Transverse colon (tissue), 4 donors: ENCODE measurements around the gene ZBTB45. TPM values are rescaled to one million over a fixed set of nuclear protein-coding genes. Genes with fewer than 3 reads are reported as not detected.

Source experiments
- DNase-seq: peaks from one replicate; pipeline ENCODE4 v3.0.0-alpha.2; 2019
- H3K27ac ChIP-seq, 4 donors: fragments of 200-600 bp; sonication (generic); 2 replicates each; pipeline ENCODE4 v1.5.1; 2016 to 2018; ENCODE audit warnings: inconsistent platforms in 4 of 4
- H3K27me3 ChIP-seq: fragments of 200-600 bp; sonication (generic); 2 replicates; pipeline ENCODE4 v1.5.1; 2017; ENCODE audit warnings: inconsistent platforms
- H3K36me3 ChIP-seq, 4 donors: fragments of 200-600 bp; sonication (generic); 2 replicates each; pipeline ENCODE4 v1.5.1; 2017 to 2019; ENCODE audit warnings: inconsistent platforms in 4 of 4
- H3K4me1 ChIP-seq, 4 donors: fragments of 200-600 bp; sonication (generic); 2 replicates each; pipeline ENCODE4 v1.5.1; 2017 to 2020; ENCODE audit warnings: inconsistent platforms in 4 of 4
- H3K4me3 ChIP-seq, 4 donors: fragments of 200-600 bp; sonication (generic); 1 replicate in 1 of 4; 2 replicates in 3 of 4; pipeline versions ENCODE4 v1.5.1 to v1.6.1; 2017 to 2019; ENCODE audit warnings: inconsistent platforms in 4 of 4
- H3K9me3 ChIP-seq, 2 donors: fragments of 200-600 bp; sonication (generic); 2 replicates each; pipeline ENCODE4 v1.5.1; 2017 to 2019; ENCODE audit warnings: inconsistent platforms in 2 of 2
- EP300 ChIP-seq: sonication (generic); formaldehyde crosslinking; IDR thresholded peaks from one replicate; pipeline ENCODE4 v1.6.1; 2017; ENCODE audit warnings: antibody characterized with exemption, low read depth
- POLR2A ChIP-seq: fragments of 450-650 bp; IDR thresholded peaks from one replicate; pipeline ENCODE4 v1.6.1; 2016; ENCODE audit warnings: antibody characterized with exemption, mild to moderate bottlenecking, moderate library complexity
- POLR2AphosphoS5 ChIP-seq, 3 donors: sonication (generic); formaldehyde crosslinking; IDR thresholded peaks; one replicate each; pipeline ENCODE4 v1.6.1; 2016; ENCODE audit warnings: antibody characterized with exemption in 3 of 3
- WGBS, 2 donors: methylation state at CpG; one replicate each; pipeline ENCODE4 v1.1.5; 2018; ENCODE audit warnings: low coverage in 1 of 2; 5-methylcytosine and 5-hydroxymethylcytosine counted together
- in situ Hi-C, 4 donors: fragments of 200-750 bp; cut with MboI; loops; one replicate each; pipeline versions ENCODE4 v1.15.0 to v1.15.1; 2017; ENCODE audit warnings: low sequenced_read_pairs in 3 of 4, low pct_ligation_motif_present in 1 of 4, low pct_unique_long_range_greater_than_20kb in 1 of 4
- intact Hi-C: fragments of 100-400 bp; cut with DNase I; formaldehyde crosslinking; loops from one replicate; pipeline ENCODE4 v1.15.1; 2023; ENCODE audit warnings: low total_unique reads
- total RNA-seq, 4 donors: library from RNA; depleted of rRNA; stranded (reverse); fragments of >200 nt; gene quantifications; one replicate each; pipeline ENCODE4 v1.1.0, GENCODE V29; 2016
- TF ChIP-seq, protein P1 (sequence below), 5 experiments: fragments of 200-600 bp in 3 of 5; fragments of 450-650 bp in 2 of 5; sonication (generic) in 3 of 5; IDR thresholded peaks; 1 replicate in 2 of 5; 2 replicates in 3 of 5; pipeline ENCODE4 v1.5.1; 2016 to 2017; ENCODE audit warnings: antibody characterized with exemption in 5 of 5, inconsistent platforms in 3 of 5, mild to moderate bottlenecking in 2 of 5, moderate library complexity in 1 of 5

Gene ZBTB45
- total RNA-seq, 4 donors from 2014 or later: 12.8 to 24.7 (median 18.1) TPM

GRCh38 chr19:58555920-58556621 lies 36.5 kb upstream of the ZBTB45 start:
- H3K36me3 ChIP-seq: peaks cover 0 to 20% (median 4%) of the 10 kb centered on the region in 4 donors
- peaks cover 33 to 47% (median 41%) of the 10 kb centered on the region in 4 donors for H3K4me1 ChIP-seq
- H3K9me3 ChIP-seq: no peaks in the 10 kb centered on the region
- no peaks in the 10 kb centered on the region for H3K27me3 ChIP-seq
- H3K4me3 ChIP-seq: no peak overlapping the region
- peak overlapping the region; percentile 95 to 100 (median 97) for H3K27ac ChIP-seq
- TF ChIP-seq POLR2A (no peak), EP300 (no peak), POLR2AphosphoS5 (IDR thresholded peaks at IDR 0.05) (no peak)
- TF ChIP-seq, protein P1, sequence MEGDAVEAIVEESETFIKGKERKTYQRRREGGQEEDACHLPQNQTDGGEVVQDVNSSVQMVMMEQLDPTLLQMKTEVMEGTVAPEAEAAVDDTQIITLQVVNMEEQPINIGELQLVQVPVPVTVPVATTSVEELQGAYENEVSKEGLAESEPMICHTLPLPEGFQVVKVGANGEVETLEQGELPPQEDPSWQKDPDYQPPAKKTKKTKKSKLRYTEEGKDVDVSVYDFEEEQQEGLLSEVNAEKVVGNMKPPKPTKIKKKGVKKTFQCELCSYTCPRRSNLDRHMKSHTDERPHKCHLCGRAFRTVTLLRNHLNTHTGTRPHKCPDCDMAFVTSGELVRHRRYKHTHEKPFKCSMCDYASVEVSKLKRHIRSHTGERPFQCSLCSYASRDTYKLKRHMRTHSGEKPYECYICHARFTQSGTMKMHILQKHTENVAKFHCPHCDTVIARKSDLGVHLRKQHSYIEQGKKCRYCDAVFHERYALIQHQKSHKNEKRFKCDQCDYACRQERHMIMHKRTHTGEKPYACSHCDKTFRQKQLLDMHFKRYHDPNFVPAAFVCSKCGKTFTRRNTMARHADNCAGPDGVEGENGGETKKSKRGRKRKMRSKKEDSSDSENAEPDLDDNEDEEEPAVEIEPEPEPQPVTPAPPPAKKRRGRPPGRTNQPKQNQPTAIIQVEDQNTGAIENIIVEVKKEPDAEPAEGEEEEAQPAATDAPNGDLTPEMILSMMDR (IDR thresholded peaks at IDR 0.05): no peak
- in situ Hi-C loops (no loop called here), intact Hi-C loops (no loop called here)
- WGBS, 2 donors: 75 to 85% methylated on average over 2 to 16 of the region's 16 CpGs
- DNase-seq: no peak

DNA sequence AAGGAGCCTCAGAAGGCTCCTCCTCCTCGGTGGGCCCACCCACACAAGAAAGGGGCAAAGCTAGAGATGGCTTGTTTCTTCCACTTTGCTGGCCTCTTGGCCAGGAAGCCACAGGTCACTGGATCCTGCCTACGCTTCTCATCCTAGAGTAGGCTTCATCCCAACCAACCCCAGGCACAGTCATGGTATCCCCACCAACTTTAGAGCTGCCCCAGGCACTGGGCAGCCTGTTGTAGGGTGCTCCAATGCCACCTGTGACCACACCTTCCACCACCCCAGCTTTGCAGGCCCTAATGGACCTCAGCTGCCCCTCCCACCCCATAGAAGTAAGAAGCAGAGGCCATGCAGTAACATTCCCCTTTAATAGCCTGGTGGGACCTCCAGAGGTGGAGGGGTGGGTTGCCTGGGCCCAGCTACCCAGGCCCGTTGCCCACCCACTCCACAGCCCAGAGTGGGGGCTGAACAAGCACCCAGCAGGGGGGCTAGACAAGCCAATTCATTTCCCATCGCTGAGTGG lies 35.8 kb upstream of the ZBTB45 start:
- H3K36me3 ChIP-seq: peaks cover 0 to 26% (median 7%) of the 10 kb centered on the region in 4 donors
- TF ChIP-seq POLR2AphosphoS5 (IDR thresholded peaks at IDR 0.05) (no peak), EP300 (no peak), POLR2A (no peak)
- TF ChIP-seq, protein P1 (IDR thresholded peaks at IDR 0.05): no peak
- H3K9me3 ChIP-seq: no peaks in the 10 kb centered on the region
- in situ Hi-C loops: no loop called here
- H3K27ac ChIP-seq: peak overlapping the region; percentile 95 to 100 (median 97)
- H3K4me1 ChIP-seq: peaks cover 33 to 47% (median 41%) of the 10 kb centered on the region in 4 donors
- H3K27me3 ChIP-seq: no peaks in the 10 kb centered on the region
- WGBS, 2 donors: 36% methylated on average over 4 of the region's 4 CpGs; no CpG with 5 or more reads in 1 of the 2 donors
- peak overlapping the region; percentile 4 to 87 (median 56) for H3K4me3 ChIP-seq
- intact Hi-C loops: no loop called here
- no peak for DNase-seq

DNA sequence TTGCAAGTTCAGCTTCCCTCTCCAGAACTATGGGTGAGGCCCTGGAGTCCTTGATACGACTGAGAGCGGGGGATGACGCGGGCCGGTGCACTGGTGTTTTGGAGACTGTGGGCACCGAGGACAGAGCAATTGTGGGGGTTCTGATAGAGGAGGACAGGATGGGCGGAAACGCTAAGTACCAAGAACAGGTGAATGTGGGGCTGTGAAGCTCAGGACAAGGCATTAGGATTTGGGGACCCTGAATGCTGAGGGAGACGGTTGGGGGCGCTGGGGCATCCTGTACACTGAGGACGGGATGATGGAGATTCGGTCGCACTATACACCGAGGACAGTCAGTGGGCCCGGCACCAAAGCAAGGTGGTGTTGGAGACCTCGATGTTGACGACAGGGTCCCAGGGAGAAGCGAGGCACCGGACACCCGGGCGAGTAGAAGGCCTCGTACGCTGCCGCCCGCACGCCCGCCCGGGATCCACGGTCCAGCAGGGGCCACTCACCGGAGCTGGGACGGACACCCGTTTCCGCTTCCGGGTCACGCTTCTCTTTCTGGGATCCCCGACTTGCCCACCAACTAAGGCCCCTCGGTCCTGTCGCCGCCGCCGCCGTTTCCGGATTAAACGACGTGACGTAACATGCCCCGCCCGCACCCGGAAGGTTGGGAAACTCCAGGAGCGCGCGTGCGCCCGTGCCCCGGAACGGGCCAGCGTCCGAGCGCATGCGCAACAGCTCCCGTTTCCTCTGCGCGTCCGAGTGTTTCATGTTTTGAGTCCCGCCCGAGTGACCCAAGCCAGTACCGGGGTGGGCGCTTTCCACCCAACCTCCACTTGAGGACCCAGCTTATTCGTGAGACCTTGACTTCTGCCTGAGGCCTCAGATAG lies 35.1 kb upstream of the ZBTB45 start, which contains the start of gene CHMP2A:
Gene CHMP2A (minus strand): TSS at position 612 of the 875 bp plus-strand sequence. CDS start 893 bp downstream, outside the sequence.
- Histone ChIP-seq H3K27me3 (no peaks in the 10 kb centered on the region), H3K27ac (peak within 1 kb of the TSS; percentile 95 to 100 (median 97)), H3K9me3 (no peaks in the 10 kb centered on the region), H3K36me3 (peaks cover 0 to 33% (median 9%) of the 10 kb centered on the region in 4 donors), H3K4me3 (peak within 1 kb of the TSS; percentile 53 to 87 (median 69)), H3K4me1 (peaks cover 29 to 40% (median 35%) of the 10 kb centered on the region in 4 donors)
- 0 to 1% methylated on average over 11 to 56 of the region's 69 CpGs for WGBS, 2 donors
- TF ChIP-seq EP300: no peak
- TF ChIP-seq POLR2A: peak; percentile 87
- peak; percentile 57 to 92 (median 87) for TF ChIP-seq POLR2AphosphoS5 (IDR thresholded peaks at IDR 0.05)
- TF ChIP-seq, protein P1 (IDR thresholded peaks at IDR 0.05): no peak
- intact Hi-C loops: no loop called here
- DNase-seq: peak; percentile 99
- in situ Hi-C loops: no loop called here
